IMR-90 (cell line): ENCODE results near the gene CPNE9. TPM values are rescaled to one million over a fixed set of nuclear protein-coding genes. Genes with fewer than 3 reads are reported as not detected.

Experiments used
- ATAC-seq: fragments of 200-7000 bp; cut with Tn5 transposase; 2 replicates; pipeline ENCODE4 v1.9.1; 2020; ENCODE audit warnings: low read depth, mild to moderate bottlenecking, moderate library complexity
- BruUV-seq: library from RNA; stranded (reverse); fragments of 400-500 nt; replicated peaks from 2 replicates; lab custom pipeline; 2021; lab: Mats Ljungman, UMichigan
- CTCF ChIA-PET: fragments of 300-600 bp; formaldehyde crosslinking; extraction: SDS; loops from one replicate; lab custom pipeline; 2021; ENCODE audit warnings: antibody characterized with exemption; lab: Yijun Ruan, JAX
- POLR2A ChIA-PET: fragments of 300-600 bp; sonication (Branson Sonifier 250); formaldehyde crosslinking; loops from one replicate; lab custom pipeline; 2022; ENCODE audit warnings: antibody characterized with exemption; ENCODE audit not compliant: unreplicated experiment; lab: Charles Lee
- DNase-seq: peaks from one replicate; pipeline ENCODE4 v3.0.0; 2013
- H2AFZ ChIP-seq: replicated peaks from 2 replicates; pipeline ENCODE3; 2013; ENCODE audit warnings: low read length, mild to moderate bottlenecking; ENCODE audit not compliant: poor library complexity
- H2AK5ac ChIP-seq: 2 replicates; pipeline ENCODE4 v1.6.1; 2013; ENCODE audit warnings: low read depth, low read length, inconsistent platforms
- H2AK9ac ChIP-seq: replicated peaks from 2 replicates; pipeline ENCODE3; 2013; ENCODE audit warnings: mild to moderate bottlenecking, low read depth, low read length, moderate library complexity; ENCODE audit not compliant: poor library complexity
- H2BK120ac ChIP-seq: 2 replicates; pipeline ENCODE4 v1.6.1; 2013; ENCODE audit warnings: low read depth, low read length, inconsistent platforms
- H2BK15ac ChIP-seq: 3 replicates; pipeline ENCODE4 v1.6.1; 2013; ENCODE audit warnings: low read depth, low read length, inconsistent platforms
- H2BK20ac ChIP-seq: 2 replicates; pipeline ENCODE4 v1.6.1; 2013; ENCODE audit warnings: low read depth, mild to moderate bottlenecking, inconsistent platforms, low read length, moderate library complexity
- H2BK5ac ChIP-seq: 2 replicates; pipeline ENCODE4 v1.6.1; 2013; ENCODE audit warnings: mild to moderate bottlenecking, low read depth, low read length, inconsistent platforms; ENCODE audit not compliant: poor library complexity, severe bottlenecking
- H3K14ac ChIP-seq: replicated peaks from 2 replicates; pipeline ENCODE4 v1.6.1; 2013; ENCODE audit warnings: low read depth, low read length, inconsistent platforms
- H3K18ac ChIP-seq: 2 replicates; pipeline ENCODE4 v1.6.1; 2013; ENCODE audit warnings: low read depth, low read length, control low read depth
- H3K23ac ChIP-seq: 2 replicates; pipeline ENCODE4 v1.6.1; 2013; ENCODE audit warnings: low read depth, low read length, inconsistent platforms
- H3K27ac ChIP-seq: 2 replicates; pipeline ENCODE4 v1.5.1; 2013; ENCODE audit warnings: mild to moderate bottlenecking, control low read depth, low read length; ENCODE audit not compliant: insufficient read depth
- H3K27me3 ChIP-seq: 2 replicates; pipeline ENCODE4 v1.6.1; 2013; ENCODE audit warnings: low read length; ENCODE audit not compliant: control insufficient read depth, insufficient read depth
- H3K36me3 ChIP-seq: 2 replicates; pipeline ENCODE4 v1.6.1; 2013; ENCODE audit warnings: low read length, mixed read lengths; ENCODE audit not compliant: control insufficient read depth, insufficient read depth
- H3K4ac ChIP-seq: 2 replicates; pipeline ENCODE4 v1.6.1; 2013; ENCODE audit warnings: low read depth, low read length, inconsistent platforms
- H3K4me1 ChIP-seq: 2 replicates; pipeline ENCODE4 v1.6.1; 2013; ENCODE audit warnings: low read length, mixed read lengths; ENCODE audit not compliant: control insufficient read depth, insufficient read depth
- H3K4me2 ChIP-seq: 2 replicates; pipeline ENCODE4 v1.6.1; 2013; ENCODE audit warnings: low read depth, mild to moderate bottlenecking, control low read depth, low read length, moderate library complexity
- H3K4me3 ChIP-seq: 2 replicates; pipeline ENCODE4 v1.5.1; 2013; ENCODE audit warnings: low read depth, mild to moderate bottlenecking, control low read depth, low read length, moderate library complexity; ENCODE audit not compliant: insufficient read depth
- H3K56ac ChIP-seq: 2 replicates; pipeline ENCODE4 v1.6.1; 2013; ENCODE audit warnings: low read length, inconsistent platforms; ENCODE audit not compliant: insufficient read depth; ENCODE audit errors: extremely low read depth
- H3K79me1 ChIP-seq, 2 experiments: 2 replicates each; pipeline ENCODE4 v1.6.1; 2013; ENCODE audit warnings: low read length in 2 of 2, inconsistent platforms in 1 of 2, low read depth in 1 of 2
- H3K9ac ChIP-seq: 2 replicates; pipeline ENCODE4 v1.6.1; 2013; ENCODE audit warnings: low read depth, low read length, control low read depth
- H3K9me1 ChIP-seq: 2 replicates; pipeline ENCODE4 v1.6.1; 2013; ENCODE audit warnings: low read length, inconsistent platforms; ENCODE audit not compliant: insufficient read depth
- H3K9me3 ChIP-seq: 2 replicates; pipeline ENCODE4 v1.6.1; 2013; ENCODE audit warnings: low read length; ENCODE audit not compliant: control insufficient read depth, insufficient read depth
- H4K20me1 ChIP-seq: 2 replicates; pipeline ENCODE4 v1.6.1; 2013; ENCODE audit warnings: low read length, inconsistent platforms; ENCODE audit not compliant: insufficient read depth
- H4K5ac ChIP-seq: 2 replicates; pipeline ENCODE4 v1.6.1; 2013; ENCODE audit warnings: mild to moderate bottlenecking, low read depth, low read length, control low read depth
- H4K8ac ChIP-seq, 2 experiments: 2 replicates each; pipeline ENCODE4 v1.6.1; 2013; ENCODE audit warnings: low read depth in 2 of 2, low read length in 2 of 2, control low read depth in 1 of 2, inconsistent platforms in 1 of 2
- H4K91ac ChIP-seq: 2 replicates; pipeline ENCODE4 v1.6.1; 2013; ENCODE audit warnings: low read depth, low read length, inconsistent platforms; ENCODE audit not compliant: insufficient read depth
- FOS ChIP-seq: fragments of 150-350 bp; IDR thresholded peaks from 2 replicates; pipeline ENCODE4 v1.6.1; 2016; ENCODE audit warnings: low read depth, low read length
- MAFK ChIP-seq: IDR thresholded peaks from 2 replicates; pipeline ENCODE4 v1.6.1; 2012; ENCODE audit warnings: low read depth, low read length, improper control_type of control experiment
- MXI1 ChIP-seq: IDR thresholded peaks from 2 replicates; pipeline ENCODE4 v1.6.1; 2012; ENCODE audit warnings: low read depth, mild to moderate bottlenecking, low read length, moderate library complexity, borderline replicate concordance
- POLR2A ChIP-seq: IDR thresholded peaks from 2 replicates; pipeline ENCODE4 v1.6.1; 2012; ENCODE audit warnings: mild to moderate bottlenecking, low read depth, low read length
- RFX5 ChIP-seq: IDR thresholded peaks from 2 replicates; pipeline ENCODE4 v1.8.0; 2012; ENCODE audit warnings: low read depth, mild to moderate bottlenecking, low read length, moderate library complexity
- SMC3 ChIP-seq: fragments of 150-350 bp; IDR thresholded peaks from 2 replicates; pipeline ENCODE4 v1.6.1; 2016; ENCODE audit warnings: low read depth, mild to moderate bottlenecking, antibody characterized with exemption, low read length, moderate library complexity
- USF2 ChIP-seq: fragments of 150-350 bp; IDR thresholded peaks from 2 replicates; pipeline ENCODE4 v1.6.1; 2017; ENCODE audit warnings: mild to moderate bottlenecking, antibody characterized with exemption, low read length, low read depth
- WGBS, 2 experiments: methylation state at CpG; one replicate each; pipeline versions ENCODE4 v1.1.5 to v1.1.7; 2013; ENCODE audit warnings: missing lambda C conversion rate in 2 of 2; ENCODE audit not compliant: insufficient read length in 1 of 2; ENCODE audit errors: extremely low coverage in 2 of 2; 5-methylcytosine and 5-hydroxymethylcytosine counted together
- dilution Hi-C: fragments of 300-500 bp; cut with HindIII; formaldehyde crosslinking; loops from one replicate; pipeline ENCODE4 v1.14.3; 2018; ENCODE audit warnings: low sequenced_read_pairs; ENCODE audit not compliant: unreplicated experiment
- in situ Hi-C: fragments of 300-500 bp; cut with MboI; formaldehyde crosslinking; loops from 3 replicates; pipeline ENCODE4 v1.14.3; 2019; ENCODE audit warnings: low sequenced_read_pairs, inconsistent platforms, mixed read lengths
- intact Hi-C: fragments of 100-400 bp; cut with micrococcal nuclease; formaldehyde crosslinking; loops from 2 replicates; pipeline ENCODE4 v1.10.0; 2022
- polyA plus RNA-seq, 3 experiments: library from polyadenylated mRNA; depleted of rRNA; stranded (reverse); fragments of >200 nt; gene quantifications; 2 replicates each; pipeline ENCODE4 v1.2.3, GENCODE V29; 2012; ENCODE audit warnings: low replicate concordance in 1 of 3
- total RNA-seq: library from RNA; depleted of rRNA; stranded (reverse); fragments of >200 nt; gene quantifications from 2 replicates; pipeline ENCODE4 v1.2.3, GENCODE V29; 2012

The CPNE9 gene
- total and polyA plus RNA-seq, 2 of the 4 experiments (the other 2 are of a cell fraction) = not detected

DNA sequence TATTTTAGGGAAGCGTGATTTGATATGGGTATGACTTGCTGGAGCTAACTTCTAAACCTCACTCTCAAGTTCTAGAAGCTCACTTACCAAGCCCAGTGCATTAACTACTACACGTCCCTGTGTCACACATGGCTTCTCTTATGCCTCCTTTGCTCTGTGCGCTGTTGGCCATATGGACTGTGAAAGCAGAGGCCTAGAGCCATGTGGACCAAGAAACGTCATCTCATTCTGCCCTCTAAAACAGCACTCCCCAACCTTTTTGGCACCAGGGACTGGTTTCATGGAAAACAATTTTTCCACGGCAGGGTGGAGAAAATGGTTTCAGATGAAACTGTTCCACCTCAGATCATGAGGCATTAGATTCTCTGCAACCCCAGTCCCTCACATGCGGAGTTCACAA, 42.7 kb upstream of the CPNE9 start:
- Histone ChIP-seq H3K9ac (no peak overlapping the region), H3K4me1 (no peaks in the 10 kb centered on the region), H4K20me1 (no peaks in the 10 kb centered on the region; the same call in 1 of the 2 replicates), H3K36me3 (peaks cover 45% of the 10 kb centered on the region), H4K8ac (no peak overlapping the region), H3K14ac (no peak overlapping the region), H3K56ac (no peak overlapping the region), H3K4me2 (no peak overlapping the region), H3K4me3 (no peak overlapping the region), H2AFZ (no peak overlapping the region), H2BK5ac (no peak overlapping the region), H2AK9ac (no peak overlapping the region), H3K18ac (no peak overlapping the region), H3K79me1 (peaks cover 14 to 30% of the 10 kb centered on the region in 2 experiments; a peak in 2 of 4 replicates), H3K9me1 (peaks cover 4% of the 10 kb centered on the region; the same call in 1 of the 2 replicates), H3K4ac (no peak overlapping the region), H2BK15ac (no peak overlapping the region), H3K9me3 (no peaks in the 10 kb centered on the region), H3K27me3 (no peaks in the 10 kb centered on the region), H2BK120ac (no peak overlapping the region), H4K91ac (no peak overlapping the region), H4K5ac (no peak overlapping the region), H2BK20ac (no peak overlapping the region), H3K27ac (no peak overlapping the region), H2AK5ac (no peak overlapping the region), H3K23ac (no peak overlapping the region)
- TF ChIP-seq RFX5 (no peak), POLR2A (no peak), MAFK (no peak), FOS (no peak), MXI1 (no peak), SMC3 (no peak), USF2 (no peak)
- WGBS, 2 experiments = no CpG with 5 or more reads among the region's 6 CpGs
- ATAC-seq = no peak
- CTCF ChIA-PET = no interaction called here
- intact Hi-C loops (no loop called here), dilution Hi-C loops (no loop called here), in situ Hi-C loops (loop anchor here (25.0 kb wide), 1 partner anchor 299 kb away; the partner anchor contains the start of gene THUMPD3)
- no TSS peak for BruUV-seq
- POLR2A ChIA-PET = no interaction called here
- DNase-seq = no peak
